SIG-M5 treated with dmso at 0.1 percent for 504 hours (cell line): ENCODE results near the gene TUBB6.

ENCODE experiments used
- DNase-seq: peaks from one replicate; lab custom pipeline; 2025; ENCODE audit not compliant: unreplicated experiment; lab: John Stamatoyannopoulos, UW

The TUBB6 gene

GRCh38 chr18:12335503-12335902 is 27.5 kb downstream of the TUBB6 start:
- DNase-seq, result no peak

DNA sequence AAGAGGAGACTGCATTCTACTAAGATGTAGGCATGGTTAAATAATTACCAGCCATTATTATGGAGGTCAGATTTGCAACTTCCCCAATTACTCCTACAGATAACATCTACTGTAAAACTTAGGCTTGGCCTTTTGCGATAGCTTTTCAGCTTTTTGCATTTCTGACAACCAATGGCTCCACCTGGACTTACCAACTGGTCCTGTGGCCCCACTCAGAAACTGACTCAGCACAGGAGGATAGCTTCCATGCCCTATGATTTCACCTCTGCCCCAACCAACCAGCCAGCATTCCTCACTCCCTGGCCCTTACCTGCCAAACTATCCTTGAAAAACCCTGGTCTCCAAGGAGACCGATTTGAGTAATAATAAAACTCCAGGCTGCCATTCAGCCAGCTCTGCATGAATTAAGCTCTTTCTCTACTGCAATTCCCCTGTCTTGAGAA is 28.2 kb downstream of the TUBB6 start:
- DNase-seq, result no peak

- no peak for DNase-seq
Observed at GRCh38 chr18:12336887-12337286, 28.8 kb downstream of the TUBB6 start.

DNA sequence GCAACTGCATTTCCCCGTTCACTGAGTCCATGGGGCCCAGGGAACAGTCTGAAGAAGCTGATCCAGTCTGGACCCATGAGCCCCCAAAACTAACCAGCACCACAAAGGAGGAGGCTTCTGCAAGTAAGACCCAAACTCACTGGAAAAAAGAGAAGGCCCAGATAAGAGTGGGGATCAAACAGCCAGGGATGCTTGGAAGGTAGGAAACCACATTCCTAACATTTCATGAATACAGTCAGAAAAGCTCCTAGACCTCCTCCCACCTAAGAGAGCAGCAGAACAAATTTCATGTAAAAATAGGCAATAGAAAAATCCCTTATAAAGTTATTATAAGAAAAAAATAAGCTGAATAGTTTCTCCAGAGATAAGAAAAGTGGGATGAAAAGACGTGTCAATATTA is 30.3 kb downstream of the TUBB6 start:
- DNase-seq, result no peak

DNA sequence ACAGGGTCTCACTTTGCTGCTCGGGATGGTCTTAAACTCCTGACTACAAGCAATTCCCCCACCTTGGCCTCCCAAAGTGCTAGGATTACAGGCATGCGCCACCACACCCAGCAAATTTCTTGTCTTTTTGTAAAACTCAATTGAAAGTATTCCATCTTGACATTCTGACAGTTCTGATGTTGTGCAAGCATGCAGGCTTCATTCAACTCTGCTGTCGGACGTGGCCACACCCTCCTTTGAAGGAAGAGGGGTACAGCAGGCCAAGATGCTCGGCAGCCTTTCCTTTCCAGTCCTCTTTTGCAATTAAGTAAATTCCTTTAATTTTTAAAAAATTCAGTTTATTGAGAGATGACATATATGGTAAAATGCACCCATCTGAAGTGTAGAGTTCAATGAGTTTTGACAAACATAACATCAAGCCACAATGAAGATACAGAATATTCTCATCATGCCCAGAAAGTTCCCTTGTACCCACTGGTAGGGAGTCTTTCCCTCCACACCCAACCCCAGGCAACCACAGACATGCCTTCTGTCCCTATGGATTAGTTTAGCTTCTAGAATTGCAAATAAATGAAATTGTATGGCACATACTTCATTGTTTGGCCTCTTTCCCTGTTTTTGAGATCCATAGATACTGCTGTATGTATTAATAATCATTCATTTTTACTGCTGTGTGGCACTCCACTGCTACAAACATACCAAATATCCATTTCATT is 33.1 kb downstream of the TUBB6 start:
- DNase-seq, result no peak

GRCh38 chr18:12342661-12343060 is 34.6 kb downstream of the TUBB6 start:
- no peak for DNase-seq

DNA sequence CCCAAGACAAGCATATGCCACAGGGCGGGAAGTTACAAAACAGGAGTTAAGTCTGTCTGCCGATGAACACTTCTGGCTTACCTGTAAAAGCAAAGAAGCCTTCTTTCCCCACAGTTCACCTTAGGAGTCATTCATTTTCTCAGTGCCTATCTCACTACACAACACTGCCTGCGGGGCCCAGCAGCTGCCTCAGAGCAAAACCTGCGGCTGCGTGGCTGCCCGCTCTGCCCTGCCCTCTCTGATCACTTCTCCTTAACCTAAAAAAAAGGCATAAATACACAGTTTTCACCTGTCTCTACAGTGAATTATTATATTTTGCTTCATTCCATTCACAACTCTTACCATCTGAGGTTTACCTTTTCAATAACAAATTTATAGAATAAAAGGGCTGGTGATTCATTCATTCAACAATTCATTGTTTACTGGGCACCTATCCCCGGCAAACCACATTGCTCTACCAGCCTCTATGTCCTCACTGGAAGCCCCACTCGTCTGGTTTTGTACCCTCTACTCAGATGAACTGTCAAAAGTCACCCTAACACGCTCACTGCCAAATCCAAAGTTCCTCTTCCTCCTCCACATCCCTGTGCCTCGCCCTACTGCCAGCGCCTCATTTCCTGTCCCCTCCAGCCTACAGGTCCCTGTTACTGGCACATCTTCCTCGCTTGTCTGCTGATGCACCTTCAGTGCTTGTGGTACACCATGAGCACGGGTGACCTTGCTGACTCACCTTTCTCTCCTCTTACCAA is 37.6 kb downstream of the TUBB6 start:
- DNase-seq, result no peak

DNA sequence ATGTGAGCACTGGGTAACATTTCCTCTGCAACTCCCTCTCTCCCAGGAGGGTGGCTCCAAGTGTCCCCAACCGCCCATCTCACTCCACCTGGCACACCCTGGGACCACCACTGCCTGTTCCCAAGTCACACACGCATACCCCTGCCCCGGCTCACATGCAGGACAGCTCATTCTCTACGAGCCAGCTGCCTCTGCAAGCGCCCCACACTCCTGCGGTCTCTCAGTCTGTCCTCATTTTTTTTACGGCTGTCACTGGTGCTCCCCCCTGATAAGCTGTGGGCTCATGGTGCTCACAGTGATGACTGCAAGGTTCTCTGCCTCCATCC is 38.2 kb downstream of the TUBB6 start:
- DNase-seq, result no peak

- DNase-seq, result no peak
Observed at GRCh38 chr18:12347895-12348294, 39.9 kb downstream of the TUBB6 start.

DNA sequence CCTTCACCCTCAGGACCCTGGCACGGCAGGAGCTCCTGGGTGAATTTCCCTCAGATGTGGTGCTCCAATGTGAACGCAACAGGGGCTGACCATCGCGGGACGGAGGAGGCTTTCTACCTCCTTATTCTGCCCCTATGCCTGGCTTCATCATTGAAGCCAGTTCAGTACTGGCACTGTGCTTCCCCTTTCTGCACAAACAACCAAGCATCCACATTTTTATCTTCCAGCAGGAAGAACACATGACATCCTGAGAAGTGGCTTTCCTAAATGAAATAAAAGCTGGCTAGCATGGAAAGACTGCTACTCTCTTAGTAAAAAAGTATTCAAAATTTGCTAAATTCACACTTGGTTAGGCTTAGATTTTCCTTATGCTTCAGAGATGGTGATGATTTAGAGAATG is 44.1 kb downstream of the TUBB6 start:
- DNase-seq, result no peak

DNA sequence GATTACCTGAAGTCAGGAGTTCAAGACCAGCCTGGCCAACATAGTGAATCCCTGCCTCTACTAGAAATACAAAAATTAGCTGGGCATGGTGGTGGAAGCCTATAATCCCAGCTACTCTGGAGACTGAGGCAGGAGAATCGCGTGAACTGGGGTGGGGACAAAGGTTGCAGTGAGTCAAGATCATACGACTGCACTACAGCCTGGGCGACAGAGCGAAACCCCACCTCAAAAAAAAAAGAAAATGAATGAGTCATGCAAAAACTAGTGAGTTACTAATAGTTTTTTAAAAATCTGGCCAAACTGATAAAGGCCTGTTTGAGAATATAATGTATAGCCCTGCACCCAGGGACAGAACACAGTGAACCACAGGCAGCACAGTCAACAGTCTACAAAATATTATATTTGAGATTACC is 51.5 kb downstream of the TUBB6 start:
- no peak for DNase-seq

- no peak for DNase-seq
Observed at GRCh38 chr18:12361770-12362378, 53.8 kb downstream of the TUBB6 start.

DNA sequence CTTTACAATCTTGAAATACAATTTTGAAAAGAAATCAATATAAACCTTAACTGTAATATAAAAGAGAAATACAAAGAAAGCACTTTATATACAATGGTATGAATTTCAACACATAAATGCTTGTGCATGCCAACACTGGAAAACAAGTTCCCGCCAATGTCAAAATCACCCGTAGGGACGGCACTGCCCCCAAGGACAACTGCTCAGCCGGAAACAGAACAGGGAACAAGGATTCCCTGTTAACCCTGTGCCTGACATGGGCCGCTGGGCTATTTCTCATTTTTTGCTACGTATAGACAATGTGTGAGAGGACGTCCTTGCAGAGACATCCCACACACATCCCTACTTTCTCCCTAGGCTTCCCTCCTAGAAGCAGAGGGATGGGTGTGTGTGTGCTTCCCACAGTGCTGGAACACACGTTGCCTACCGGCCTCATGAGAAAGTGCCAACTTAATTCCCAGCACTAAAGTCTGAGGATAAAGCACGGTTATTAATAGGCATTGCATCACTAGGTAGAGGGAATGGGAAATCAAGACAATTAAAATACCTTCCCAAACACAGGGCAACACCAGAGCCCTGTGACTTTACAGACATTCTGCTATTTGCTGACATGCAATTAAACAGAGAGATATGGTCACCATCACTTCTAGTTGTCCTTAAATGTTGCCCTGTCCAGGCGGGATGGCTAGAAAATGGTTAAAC is 54.6 kb downstream of the TUBB6 start:
- DNase-seq, result no peak

- no peak for DNase-seq
Observed at GRCh38 chr18:12366379-12366778, 58.3 kb downstream of the TUBB6 start.

GRCh38 chr18:12366784-12367183 is 58.7 kb downstream of the TUBB6 start:
- no peak for DNase-seq

GRCh38 chr18:12369211-12369610 is 61.2 kb downstream of the TUBB6 start:
- DNase-seq, result no peak

- no peak for DNase-seq
Observed at GRCh38 chr18:12371590-12371989, 63.5 kb downstream of the TUBB6 start.

- no peak for DNase-seq
Observed at GRCh38 chr18:12372406-12372805, 64.4 kb downstream of the TUBB6 start.

DNA sequence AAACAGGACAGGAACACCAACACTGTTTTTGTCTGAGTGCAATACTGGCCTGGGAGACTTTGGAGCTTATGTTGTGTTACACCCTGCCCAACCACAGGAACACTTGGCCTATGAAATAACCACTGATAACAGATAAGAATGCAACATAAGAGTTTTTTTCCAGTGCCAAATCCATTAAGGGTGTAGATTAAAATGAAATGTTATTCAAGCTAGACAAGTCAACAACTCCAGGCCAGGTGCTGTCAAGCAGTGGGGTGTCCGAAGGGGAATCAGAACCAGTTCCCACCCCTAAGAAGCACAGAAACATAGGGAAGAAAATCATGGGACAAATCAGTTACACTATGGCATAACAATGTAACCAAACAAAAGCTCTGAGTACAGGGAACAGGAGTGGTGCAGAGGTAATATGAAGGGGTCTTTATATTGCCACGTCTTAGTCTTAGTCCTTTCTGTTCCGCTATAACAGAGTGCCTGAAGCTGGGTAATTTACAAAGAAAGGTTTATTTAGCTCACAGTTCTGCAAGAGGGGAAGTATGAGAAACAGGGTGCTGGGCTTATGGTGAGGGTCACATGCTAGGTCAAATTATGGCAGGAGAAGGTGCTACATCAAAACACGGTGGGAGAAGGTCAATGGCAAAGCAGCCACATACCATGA is 65.2 kb downstream of the TUBB6 start:
- no peak for DNase-seq

GRCh38 chr18:12373771-12374116 is 65.7 kb downstream of the TUBB6 start:
- DNase-seq, result peak; percentile 3

DNA sequence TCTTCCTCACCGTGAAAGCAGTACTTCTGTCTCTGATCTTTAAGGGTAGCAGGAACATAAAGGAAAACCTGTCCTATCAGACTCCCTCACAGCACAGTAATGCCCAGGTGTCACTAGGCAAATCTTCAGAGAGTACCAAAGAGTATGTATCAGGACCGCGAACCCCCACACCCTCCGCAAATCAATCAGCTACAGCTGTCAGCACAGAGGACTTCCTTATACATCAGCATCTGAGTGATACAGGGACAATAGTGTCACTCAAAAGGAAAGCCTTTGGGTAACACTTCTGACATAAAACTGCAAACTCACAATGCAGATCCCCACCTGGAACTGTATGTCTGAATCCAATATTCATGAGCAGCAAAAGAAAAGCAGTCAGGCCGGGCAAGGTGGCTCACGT is 66.4 kb downstream of the TUBB6 start:
- DNase-seq, result no peak
